Measurements from ENCODE around the gene GDAP2.
A peak's percentile ranks its signal among the peaks of the same experiment; 100 is the strongest.
"Not testable (repeated sequence)": the region's sequence is repeated elsewhere in the genome, so short reads cannot be mapped to it uniquely, and the experiment has no call there.

Gene GDAP2

GRCh38 chr1:117899801-117900200, 29.6 kb downstream of the GDAP2 start:
- no peak for DNase-seq

GRCh38 chr1:117897551-117897950, 31.9 kb downstream of the GDAP2 start:
- DNase-seq = no peak

- DNase-seq = peak in 36 of 56 donors; percentile 0 to 81 (median 15)
Measured at GRCh38 chr1:117895482-117896114, 33.8 kb downstream of the GDAP2 start.

GRCh38 chr1:117894078-117894477, 35.3 kb downstream of the GDAP2 start:
- no peak for DNase-seq

- DNase-seq = no peak
Measured at GRCh38 chr1:117892512-117892911, 36.9 kb downstream of the GDAP2 start.

- DNase-seq = no peak
Measured at GRCh38 chr1:117890452-117890851, 39.0 kb downstream of the GDAP2 start.

- DNase-seq = no peak
Measured at GRCh38 chr1:117886101-117886795, 43.2 kb downstream of the GDAP2 start.

- no peak for DNase-seq
Measured at GRCh38 chr1:117883616-117884015, 45.8 kb downstream of the GDAP2 start.

- no peak for DNase-seq
Measured at GRCh38 chr1:117879284-117879683, 50.1 kb downstream of the GDAP2 start.

GRCh38 chr1:117877823-117878222, 51.6 kb downstream of the GDAP2 start:
- DNase-seq = no peak

GRCh38 chr1:117871013-117871412, 58.4 kb downstream of the GDAP2 start:
- DNase-seq = no peak

GRCh38 chr1:117861694-117862093, 67.7 kb downstream of the GDAP2 start:
- DNase-seq = no peak

- DNase-seq = no peak
Measured at GRCh38 chr1:117860896-117861610, 68.4 kb downstream of the GDAP2 start.

- DNase-seq = no peak
Measured at GRCh38 chr1:117859901-117860300, 69.5 kb downstream of the GDAP2 start.

- DNase-seq = no peak
Measured at GRCh38 chr1:117857418-117857817, 72.0 kb downstream of the GDAP2 start.

- no peak for DNase-seq
Measured at GRCh38 chr1:117852853-117853553, 76.4 kb downstream of the GDAP2 start.

GRCh38 chr1:117851687-117852086, 77.7 kb downstream of the GDAP2 start:
- no peak for DNase-seq

- DNase-seq = no peak
Measured at GRCh38 chr1:117846674-117847425, 82.6 kb downstream of the GDAP2 start.

- DNase-seq = not testable (repeated sequence)
Measured at GRCh38 chr1:117844478-117844877, 84.9 kb downstream of the GDAP2 start.

- DNase-seq = no peak
Measured at GRCh38 chr1:117843791-117844190, 85.6 kb downstream of the GDAP2 start.
